ENCODE data around the gene CACNA1F.
A peak's percentile ranks its signal among the peaks of the same experiment; 100 is the strongest.

The CACNA1F gene

DNA sequence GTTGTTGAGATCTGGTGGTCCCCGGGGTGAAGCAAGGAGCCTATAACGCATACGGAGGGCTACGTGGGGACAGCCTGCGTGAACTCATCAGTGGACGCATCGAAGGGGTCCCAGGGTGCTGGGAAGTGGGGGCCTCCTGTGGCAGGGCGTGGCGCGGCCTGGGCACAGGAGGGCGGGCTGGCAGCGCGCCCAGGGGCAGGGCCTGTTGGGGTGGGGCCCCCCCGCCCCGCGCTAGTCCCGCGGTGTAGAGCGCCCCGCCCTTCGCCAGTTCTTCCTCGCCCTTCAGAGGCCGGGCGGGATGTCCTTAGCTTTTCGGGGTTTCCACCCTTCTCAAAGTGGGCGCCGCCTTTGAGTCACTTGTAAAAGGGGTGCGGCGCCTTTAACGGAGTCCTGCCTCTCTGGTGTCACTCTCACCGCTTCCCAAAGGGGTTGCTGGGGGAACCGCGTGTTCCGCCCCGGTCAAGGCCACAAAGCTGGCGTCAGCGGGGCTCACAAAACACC lies 60.8 kb downstream of the CACNA1F start:
- peak; percentile 82 for DNase-seq

DNA sequence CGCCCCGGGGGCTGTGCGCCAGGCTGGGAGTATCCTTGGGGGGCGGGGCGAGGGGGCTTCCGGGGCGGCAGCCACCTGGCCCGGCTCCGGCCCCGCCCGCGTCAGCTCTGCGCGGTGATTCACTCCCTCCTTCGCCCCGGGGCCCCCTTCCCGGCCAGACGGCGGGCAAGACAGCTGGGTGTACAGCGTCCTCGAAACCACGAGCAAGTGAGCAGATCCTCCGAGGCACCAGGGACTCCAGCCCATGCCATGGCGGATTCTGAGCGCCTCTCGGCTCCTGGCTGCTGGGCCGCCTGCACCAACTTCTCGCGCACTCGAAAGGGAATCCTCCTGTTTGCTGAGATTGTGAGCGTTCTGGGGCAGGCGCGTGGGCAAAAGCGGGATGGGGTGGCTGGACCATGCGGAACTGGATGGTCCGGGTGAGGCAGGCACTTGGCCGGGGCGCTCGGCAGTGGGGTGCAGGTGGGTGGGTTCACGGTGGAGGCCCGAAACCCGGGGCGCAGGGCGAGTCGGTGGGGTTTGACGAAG lies 61.3 kb downstream of the CACNA1F start, which contains the start of gene PLP2:
Gene PLP2, plus strand, starts transcription at position 147 of the 528 bp plus-strand sequence. Its CDS starts 103 bp downstream, at position 250.
- peak; percentile 58 for DNase-seq

DNA sequence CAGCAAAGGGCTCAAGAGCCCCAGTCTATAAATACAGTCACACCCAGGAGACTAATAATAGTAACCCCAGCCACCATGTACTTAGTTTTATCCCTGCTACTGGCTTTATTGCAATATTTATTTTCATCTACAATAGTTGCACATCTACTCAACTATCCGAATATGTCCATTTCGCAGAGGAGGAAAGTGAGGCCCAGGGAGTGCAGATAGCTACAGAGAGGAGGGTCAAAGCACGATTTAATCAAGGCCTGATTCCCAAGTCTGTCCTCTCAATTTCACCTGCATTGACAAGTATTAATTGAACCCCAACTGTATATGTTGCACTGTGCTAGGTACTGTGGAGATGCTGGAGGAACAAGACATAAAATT lies 65.4 kb downstream of the CACNA1F start:
- no peak for DNase-seq

DNA sequence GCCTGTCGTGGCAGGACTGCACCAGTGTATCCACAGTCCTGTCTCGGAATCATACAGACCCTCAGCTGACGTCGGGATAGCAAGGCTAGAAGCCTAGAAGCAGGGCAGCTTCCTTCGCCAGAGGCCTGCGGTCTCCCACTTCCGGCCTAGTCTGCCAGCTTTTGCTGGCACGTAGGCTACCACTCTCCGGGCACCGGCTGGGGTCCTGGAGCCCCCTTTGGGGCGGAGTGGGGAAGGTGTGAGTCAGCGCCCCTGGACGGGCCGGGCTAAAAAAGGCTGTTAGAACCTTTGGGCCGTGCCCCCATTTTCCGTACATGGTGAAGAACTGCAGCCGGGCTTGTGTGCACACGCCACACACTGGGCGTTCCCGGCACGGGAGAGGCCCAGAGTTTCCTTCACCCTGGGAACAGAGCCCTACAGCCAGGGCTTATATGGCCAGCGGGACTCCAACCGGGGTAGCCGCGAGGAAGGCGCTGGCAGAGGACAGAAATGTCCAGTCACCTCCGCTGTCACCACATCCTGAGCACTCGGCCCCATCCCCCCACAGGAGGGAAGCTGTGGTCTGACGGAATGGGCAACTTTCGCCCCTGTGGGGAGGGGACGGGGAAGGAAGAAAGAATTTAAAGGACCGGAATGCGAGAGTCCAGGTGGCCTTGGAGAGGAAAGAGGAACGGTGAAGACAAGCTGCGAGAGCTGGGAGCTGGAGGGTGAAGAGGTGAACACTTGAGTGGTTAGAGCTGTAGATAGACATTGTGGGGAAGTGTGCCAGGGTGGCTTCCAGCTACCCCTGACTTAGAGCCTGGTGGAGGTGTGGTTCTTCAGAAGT lies 66.0 kb downstream of the CACNA1F start:
- peak; percentile 65 for DNase-seq

DNA sequence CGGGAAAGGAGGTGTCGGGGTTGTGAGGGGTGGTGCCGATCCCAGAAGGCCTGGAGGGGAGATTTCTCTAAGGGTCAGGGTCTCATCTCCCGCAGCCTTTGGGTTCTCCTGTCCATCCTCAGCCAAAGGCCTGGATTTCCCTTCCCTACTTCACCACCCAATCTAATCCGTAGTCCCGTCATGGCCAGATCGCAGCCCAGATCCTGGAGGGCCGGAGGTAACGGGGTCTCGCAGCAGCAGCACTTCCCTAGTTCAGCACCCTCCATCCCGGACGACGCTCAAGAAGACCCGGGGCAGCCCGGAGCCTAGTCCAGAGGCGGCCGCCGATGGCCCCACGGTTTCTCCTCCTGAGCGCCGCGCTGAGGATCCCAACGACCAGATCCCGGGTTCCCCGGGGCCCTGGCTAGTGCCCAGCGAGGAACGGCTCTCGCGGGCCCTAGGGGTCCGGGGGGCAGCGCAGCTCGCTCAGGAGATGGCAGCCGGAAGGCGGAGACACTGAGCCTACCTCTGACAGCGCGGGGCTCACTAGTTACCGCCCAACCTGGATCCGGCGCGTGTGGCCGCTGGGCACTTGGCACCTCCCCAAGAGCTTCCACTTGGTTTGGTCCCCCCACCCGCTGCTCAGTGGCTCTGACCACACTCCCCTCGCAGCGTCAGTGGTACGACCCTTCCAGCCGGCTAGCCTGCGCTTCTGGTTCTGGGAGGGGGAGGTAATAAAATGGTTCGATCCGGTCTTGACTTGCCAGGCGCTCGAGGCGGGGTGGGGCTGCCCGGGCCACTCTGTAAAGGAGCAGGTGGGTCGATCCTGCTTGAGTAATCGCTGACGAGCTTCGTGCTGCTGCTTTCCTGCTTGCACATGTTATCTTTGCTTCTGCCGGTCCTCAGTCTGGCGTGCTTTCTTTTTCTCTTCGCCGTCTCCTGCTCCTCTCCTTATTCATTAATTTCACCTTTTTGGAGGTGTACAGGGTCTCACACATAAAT lies 66.9 kb downstream of the CACNA1F start:
- DNase-seq, result peak; percentile 72

DNA sequence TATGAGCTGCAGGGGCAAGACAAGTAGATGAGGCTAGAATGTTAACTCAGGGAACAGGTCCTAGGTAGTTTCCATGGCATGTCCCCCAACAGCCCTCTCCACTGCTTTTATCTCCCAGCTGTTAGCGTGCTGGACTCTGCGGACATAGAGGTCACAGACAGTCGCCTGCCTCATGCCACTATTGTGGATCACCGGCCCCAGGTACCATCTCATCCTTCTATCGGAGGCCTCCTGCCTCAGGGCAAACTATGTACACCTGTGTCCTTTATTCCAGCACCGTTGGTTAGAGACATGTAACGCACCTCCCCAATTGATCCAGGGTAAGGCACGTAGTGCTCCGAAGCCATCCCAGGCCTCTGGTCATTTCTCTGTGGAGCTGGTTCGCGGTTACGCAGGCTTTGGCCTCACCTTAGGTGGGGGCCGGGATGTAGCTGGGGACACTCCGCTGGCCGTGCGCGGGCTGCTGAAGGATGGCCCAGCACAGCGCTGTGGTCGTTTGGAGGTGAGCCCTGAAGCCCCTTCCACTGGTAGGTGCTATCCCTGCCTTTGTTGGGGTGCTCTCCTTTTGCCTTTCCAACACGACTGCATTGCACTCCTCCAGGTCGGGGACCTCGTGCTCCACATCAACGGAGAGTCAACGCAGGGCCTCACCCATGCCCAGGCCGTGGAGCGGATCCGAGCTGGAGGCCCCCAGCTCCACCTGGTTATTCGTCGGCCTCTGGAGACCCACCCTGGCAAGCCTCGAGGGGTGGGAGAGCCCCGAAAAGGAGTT lies 68.4 kb downstream of the CACNA1F start:
- DNase-seq, result no peak

DNA sequence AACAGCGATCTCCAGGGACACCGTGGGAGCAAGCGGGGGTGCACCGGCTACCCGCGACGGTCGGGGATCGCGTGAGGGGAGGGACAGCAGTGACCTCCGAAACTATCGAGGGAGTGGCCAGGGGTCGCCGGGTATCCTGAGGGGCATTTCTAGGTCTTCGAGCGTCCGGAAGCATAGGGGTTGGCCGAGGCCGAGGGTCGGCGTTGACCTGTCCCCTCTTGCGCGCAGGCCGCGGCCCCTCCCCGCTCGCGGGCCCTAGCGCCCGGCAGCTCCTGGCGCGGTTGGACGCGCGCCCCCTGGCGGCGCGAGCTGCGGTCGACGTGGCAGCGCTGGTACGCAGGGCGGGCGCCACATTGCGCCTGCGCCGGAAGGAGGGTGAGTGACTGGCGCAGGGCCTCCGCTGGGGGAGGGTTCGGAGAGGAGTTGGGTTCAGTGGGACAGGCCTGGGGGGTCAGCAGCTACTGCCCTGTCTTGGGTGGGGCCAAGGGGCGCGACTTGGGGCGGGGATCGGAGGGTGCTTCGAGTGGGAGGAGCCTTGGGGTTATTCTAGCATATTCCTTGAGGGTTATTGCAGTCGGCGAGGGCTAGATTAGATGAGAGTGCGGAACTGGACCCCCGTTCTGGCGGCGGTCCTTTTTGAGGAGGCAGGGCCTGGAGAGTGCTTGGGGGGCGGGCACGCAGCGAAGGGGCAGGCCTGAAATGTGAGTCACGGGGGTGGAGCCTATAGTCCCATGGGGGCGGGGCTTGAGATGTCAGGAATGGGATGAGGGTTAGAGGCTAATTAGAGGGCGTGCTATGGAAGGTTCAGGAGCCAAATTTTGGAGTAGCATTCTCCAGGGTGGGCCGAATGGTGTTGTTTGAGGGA lies 69.4 kb downstream of the CACNA1F start:
- DNase-seq, result peak; percentile 77

DNA sequence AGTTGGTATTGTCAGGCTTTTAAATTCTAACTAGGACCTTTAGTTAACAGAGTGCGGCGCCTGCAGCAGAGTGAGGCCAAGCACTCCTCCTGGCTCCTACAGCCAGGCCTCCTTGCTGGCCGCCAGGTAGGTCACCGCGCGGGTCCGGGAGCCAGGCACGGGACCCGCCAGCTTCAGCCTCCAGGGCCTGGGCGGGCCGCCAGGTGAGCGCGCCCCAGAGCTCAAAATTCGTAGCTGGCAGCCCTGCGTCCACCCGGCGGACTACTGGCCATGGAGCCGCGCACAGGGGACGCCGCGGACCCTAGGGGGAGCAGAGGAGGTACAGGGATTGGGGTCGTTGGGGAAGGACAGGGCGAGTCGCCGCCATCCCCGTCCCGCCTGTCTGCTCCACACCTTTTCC lies 70.5 kb downstream of the CACNA1F start, which contains the start of gene MAGIX:
Gene MAGIX, plus strand, starts transcription at position 139 of the 400 bp plus-strand sequence. Its CDS starts 132 bp downstream, at position 271.
- no peak for DNase-seq

DNA sequence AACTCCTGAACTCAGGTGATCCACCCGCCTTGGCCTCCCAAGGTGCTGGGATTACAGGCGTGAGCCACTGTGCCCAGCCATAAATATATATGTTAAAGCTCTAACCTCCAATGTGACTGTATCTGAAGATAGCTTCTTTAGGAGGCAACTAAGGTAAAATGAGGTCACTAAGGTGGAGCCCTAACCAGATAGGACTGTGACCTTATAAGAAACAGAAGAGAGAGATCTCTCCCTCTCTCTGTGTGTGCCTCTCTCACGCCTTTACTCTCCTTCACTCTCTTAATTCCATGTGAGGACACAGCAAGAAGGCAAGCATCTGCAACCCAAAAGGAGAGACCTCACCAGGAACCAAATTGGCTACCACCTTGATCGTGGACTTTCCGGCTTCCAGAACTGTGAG lies 71.5 kb downstream of the CACNA1F start:
- no peak for DNase-seq

DNA sequence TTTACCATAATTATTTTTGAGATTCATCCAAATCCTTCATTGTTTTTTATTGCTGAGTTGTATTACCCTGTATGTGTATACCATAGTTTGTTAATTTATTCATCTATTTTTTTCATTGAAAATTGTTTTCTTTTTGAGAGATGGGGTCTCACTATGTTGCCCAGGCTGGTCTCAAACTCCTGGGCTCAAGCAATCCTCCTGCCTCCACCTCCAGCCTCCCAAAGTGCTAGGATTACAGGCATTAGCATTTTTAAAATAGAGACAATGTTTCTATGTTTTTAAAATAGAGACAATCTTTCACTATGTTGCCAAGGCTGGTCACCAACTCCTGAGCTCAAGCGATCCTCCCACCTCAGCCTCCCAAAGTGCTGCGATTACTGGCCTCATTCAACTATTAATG lies 72.2 kb downstream of the CACNA1F start:
- no peak for DNase-seq

DNA sequence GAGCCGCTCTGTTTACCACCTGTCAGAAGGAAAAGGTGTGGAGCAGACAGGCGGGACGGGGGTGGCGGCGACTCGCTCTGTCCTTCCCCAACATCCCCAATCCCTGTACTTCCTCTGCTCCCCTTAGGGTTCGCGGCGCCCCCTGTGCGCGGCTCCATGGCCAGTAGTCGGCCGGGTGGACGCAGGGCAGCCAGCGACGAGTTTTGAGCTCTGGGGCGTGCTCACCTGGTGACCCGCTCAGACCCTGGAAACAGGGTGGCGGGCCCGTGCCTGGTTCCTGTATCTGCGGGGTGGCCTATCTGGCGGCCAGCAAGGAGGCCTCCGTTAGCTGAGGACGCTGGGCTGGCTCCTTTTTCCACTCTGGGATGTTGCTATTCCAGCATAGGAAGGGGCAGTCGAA lies 75.9 kb downstream of the CACNA1F start:
- DNase-seq, result no peak

DNA sequence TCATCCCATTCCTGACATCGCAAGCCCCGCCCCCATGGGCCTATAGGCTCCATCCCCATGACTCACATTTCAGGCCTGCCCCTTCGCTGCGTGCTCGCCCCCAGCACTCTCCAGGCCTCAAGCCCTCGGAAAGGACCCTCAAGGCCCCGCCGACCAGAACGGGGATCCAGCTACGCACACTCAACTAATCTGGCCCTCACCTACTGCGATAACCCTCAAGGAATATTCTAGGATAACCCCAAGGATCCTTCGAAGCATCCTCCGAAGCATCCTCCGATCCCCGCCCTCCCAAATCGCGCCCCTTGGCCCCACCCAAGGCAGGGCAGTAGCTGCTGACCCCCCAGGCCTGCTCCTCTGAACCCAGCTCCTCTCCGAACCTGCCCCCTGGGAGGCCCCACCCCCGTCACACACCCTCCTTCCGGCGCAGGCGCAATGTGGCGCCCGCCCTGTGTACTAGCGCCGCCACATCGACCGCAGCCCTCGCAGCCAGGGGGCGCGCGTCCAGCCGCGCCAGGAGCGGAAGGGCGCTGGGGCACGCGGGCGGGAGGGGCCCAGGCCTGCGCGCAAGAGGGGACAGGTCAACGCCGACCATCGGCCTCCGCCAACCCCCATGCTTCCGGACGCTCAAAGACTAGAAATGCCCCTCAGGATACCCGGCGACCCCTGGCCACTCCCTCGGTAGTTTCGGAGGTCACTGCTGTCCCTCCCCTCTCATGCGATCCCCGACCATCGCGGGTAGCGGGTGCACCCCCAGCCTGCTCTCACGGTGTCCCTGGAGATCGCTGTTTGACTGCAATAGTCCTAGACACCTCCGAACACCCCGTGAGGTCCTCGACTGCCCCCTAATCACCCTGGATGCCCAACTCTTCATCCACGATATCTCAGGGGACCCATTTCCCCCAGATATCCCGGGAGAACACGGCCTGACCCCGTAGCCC lies 77.0 kb downstream of the CACNA1F start:
- DNase-seq, result peak; percentile 83

DNA sequence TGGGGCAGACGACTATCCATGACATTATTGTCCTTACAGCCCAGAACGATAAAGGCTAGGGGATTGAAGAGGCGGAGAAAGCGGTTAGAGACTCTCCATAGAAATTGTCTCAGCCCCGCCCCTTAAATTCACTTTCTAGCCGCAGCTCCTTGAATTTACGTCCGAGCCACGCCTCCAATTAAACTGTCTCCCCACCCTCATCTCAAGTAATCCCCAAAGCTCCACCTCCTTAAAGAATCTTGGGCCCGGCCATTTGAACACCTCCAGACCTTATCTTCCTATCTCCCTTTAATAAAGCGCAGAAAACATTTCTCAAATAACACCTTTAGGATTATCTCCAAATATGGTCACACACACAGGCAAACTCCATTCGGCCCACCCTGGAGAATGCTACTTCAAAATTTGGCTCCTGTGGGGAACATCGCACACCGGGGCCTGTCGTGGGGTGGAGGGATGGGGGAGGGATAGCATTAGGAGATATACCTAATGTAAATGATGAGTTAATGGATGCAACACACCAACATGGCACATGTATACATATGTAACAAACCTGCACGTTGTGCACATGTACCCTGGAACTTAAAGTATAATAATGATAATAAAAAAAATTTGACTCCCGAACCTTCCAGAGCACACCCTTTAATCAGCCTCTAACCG lies 77.8 kb downstream of the CACNA1F start:
- DNase-seq, result peak; percentile 73

All from HCEC 1CT (cell line).